ENCODE measurements around the gene STRN.
A peak's percentile ranks its signal among the peaks of the same experiment; 100 is the strongest.

The STRN gene

GRCh38 chr2:36971990-36972389 is 5.7 kb upstream of the STRN start:
- no peak for TF ChIP-seq CTCF (conservative IDR thresholded peaks at IDR 0.05)
- no peak overlapping the region for H3K27ac ChIP-seq

- no peak for TF ChIP-seq CTCF (conservative IDR thresholded peaks at IDR 0.05)
- H3K27ac ChIP-seq = peak overlapping the region; percentile 94
Measured at GRCh38 chr2:36967236-36967876, 1.0 kb upstream of the STRN start.

GRCh38 chr2:36965751-36966369 is 476 bp downstream of the STRN start:
- peak overlapping the region; percentile 94 for H3K27ac ChIP-seq

GRCh38 chr2:36965206-36965605 is 1.1 kb downstream of the STRN start:
- TF ChIP-seq CTCF (conservative IDR thresholded peaks at IDR 0.05) = no peak
- peak overlapping the region; percentile 94 for H3K27ac ChIP-seq

More at GRCh38 chr2:36965751-36966369, 476 bp downstream of the STRN start:
- no peak for TF ChIP-seq CTCF (conservative IDR thresholded peaks at IDR 0.05)

GRCh38 chr2:36964496-36965058 is 1.8 kb downstream of the STRN start:
- peak overlapping the region; percentile 94 for H3K27ac ChIP-seq
- no peak for TF ChIP-seq CTCF (conservative IDR thresholded peaks at IDR 0.05)

GRCh38 chr2:36963734-36964133 is 2.6 kb downstream of the STRN start:
- H3K27ac ChIP-seq = peak overlapping the region; percentile 94
- TF ChIP-seq CTCF (conservative IDR thresholded peaks at IDR 0.05) = no peak

- peak overlapping the region; percentile 94 for H3K27ac ChIP-seq
- no peak for TF ChIP-seq CTCF (conservative IDR thresholded peaks at IDR 0.05)
Measured at GRCh38 chr2:36963106-36963505, 3.2 kb downstream of the STRN start.
